NCI-H510A treated with DMSO at 0.1 percent for 48 hours (cell line): ENCODE data around the gene NELFCD.
"Not testable (repeated sequence)": the region's sequence is repeated elsewhere in the genome, so short reads cannot be mapped to it uniquely, and the experiment has no call there.

ENCODE experiments used
- DNase-seq: peaks from one replicate; lab custom pipeline; 2025; lab: John Stamatoyannopoulos, UW

The NELFCD gene

DNA sequence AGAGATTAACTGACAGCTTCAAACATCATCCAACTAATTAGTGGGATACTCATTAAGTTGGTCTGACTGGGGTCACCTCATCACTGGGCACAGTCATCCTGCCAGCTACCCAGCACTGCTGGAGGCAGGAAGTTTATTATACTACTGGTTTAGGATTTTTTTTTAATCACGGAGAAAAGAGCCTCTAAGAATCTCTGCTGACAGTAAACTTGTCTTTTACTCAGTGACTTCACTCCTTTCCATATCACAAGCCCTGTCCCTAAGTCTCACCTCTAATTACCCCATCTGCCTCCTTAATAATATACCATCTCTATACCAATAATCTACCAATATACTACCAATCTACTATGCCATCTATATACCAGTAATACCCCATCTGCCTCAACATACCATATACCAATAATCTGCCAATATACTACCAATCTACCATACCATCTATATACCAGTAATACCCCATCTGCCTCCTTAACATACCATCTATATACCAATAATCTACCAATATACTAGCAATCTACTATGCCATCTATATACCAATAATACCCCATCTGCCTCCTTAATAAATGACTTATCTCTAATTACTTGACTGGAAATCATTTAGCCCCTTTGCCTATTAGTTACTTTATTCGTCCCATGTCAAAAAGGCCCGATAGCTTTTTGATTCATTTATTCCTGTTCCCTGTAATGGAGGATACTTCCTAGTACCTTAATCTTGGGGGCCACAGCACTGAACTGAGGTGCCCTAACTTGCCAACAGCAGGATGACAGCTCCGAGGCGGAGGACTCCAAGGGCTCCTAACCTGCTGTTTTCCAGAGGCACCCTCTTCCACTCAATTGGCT is 46.1 kb downstream of the NELFCD start:
- DNase-seq: no peak

GRCh38 chr20:59027741-59028320 is 46.8 kb downstream of the NELFCD start:
- DNase-seq: no peak

DNA sequence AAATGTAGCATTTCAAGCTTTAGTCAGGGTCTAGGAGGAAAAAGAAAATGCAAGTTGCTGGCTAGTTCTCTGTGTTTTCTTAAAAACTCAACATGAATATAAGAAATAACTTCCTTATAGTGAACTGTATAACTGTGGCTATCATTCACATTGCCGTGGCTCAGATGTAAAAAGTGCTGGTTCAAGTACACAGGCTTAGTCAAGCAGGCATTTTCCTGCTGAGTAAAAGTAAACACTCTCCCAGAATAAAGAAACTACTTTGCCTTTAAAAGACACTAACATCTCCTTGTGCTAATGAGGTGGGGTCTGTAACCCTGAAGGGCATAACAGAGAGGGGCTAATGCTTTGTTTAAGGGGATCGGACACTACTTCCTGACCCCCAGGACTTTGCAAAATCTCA is 47.8 kb downstream of the NELFCD start:
- DNase-seq: no peak

DNA sequence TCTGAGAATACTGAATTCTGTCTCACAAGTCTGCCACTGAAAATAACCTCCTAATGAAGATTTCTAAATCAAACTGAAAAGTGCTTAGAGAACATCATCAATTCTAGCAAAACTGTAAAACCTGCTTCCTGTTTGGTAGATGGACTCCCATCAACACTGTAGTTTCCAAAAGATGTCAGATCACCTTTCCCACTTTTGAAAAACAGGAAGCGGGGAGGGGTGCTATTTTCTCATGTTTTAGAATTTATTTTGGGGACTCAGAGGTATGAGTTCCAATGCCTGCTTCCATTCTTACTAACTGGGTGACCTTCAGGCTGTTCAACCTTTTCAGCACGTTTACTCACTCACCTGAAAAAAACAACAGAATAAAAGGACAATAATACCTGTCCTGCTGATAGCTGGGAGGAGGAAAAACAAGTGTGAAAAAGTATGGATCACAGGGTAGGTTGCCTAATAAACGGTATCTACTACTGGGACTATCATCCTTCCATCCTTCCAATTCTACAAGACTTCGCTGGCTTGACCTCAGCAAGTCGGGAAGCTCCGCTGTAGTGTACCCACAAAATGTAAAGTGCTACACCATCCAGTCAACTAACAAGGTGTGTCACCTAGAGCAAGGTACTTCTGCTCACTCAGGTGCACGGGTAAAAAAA is 50.0 kb downstream of the NELFCD start:
- DNase-seq: no peak

DNA sequence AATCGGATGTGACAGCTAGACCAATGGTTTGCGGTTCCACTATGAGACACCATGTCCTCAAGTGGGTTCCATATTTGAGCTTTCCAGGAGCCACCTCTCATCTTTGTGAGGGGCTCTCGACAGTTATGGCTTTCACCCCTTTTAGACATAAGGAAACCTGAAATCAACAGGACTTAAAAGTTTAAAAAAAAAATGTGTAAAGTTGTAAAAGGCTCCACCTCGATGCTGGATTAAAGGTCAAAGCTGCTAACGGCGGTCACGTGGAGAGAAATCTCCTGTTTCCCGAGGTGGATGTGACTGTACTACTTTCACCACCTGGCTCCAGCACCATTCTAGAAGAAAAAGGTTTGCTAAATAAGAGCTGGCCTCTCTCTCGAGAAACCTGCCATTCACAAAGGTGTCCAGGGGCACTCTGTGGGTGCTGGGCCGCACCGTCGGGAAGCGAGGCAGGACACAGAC is 50.5 kb downstream of the NELFCD start:
- no peak for DNase-seq

- peak; percentile 92 for DNase-seq
Measured at GRCh38 chr20:59032023-59032712, 51.1 kb downstream of the NELFCD start, which contains the start of gene ATP5F1E. ATP5F1E (minus strand) TSS chr20:59032335; CDS start chr20:59032251, 84 bp downstream.

DNA sequence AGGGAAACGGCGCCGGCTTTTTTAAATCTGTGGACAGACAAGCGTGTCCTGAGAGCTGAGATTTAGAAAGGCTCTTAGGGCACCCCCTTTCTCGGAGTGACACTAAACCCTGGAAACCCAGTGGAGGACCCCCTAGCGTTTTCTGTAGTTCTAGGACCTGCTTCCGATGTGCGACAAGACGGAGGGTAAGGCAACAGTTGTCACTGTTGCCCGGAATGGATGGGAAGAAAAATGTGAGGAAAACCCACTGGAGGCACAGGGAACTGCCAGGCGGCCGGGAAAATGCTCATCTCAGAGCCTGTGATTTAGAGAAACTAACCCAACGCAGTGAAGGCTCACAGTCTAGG is 51.6 kb downstream of the NELFCD start:
- peak; percentile 56 for DNase-seq

DNA sequence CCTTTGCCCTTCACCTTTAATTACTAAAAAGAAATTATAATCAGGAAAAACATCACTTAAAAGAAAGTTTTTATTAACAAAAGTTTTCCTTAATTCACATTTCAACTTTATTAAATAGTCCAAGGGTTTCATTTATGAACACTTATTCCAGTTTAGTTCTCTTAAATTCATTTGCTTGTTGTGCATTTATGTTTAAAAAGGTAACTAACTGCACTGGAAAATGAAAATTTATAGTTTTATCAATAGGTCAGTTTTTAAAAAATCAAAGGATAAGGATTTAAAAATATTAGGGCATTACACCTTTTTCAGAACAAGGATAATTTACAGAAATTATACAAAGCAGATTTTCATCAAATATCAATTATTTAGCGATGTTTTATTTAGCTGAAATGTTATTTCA is 52.0 kb downstream of the NELFCD start:
- DNase-seq: no peak

GRCh38 chr20:59033616-59034165 is 52.6 kb downstream of the NELFCD start:
- DNase-seq: peak; percentile 15

DNA sequence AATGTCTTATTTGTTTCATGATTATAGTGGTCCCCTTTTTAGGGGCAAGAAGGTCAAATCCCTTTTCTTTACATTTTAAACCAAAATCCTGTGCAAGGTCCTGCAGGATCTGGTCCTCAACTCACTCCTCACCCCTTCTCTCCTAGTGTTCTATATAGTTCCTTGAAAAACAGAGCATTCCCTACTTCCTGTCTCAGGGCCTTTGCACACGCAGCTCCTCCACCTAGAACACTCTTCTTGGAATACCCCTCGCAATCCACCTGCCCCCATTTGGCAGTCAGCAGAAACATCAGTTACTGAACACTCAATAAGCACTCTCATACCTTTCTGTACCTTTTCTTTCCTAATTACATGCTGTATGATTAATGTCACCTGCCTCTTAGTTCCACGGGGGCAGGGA is 54.3 kb downstream of the NELFCD start:
- no peak for DNase-seq

DNA sequence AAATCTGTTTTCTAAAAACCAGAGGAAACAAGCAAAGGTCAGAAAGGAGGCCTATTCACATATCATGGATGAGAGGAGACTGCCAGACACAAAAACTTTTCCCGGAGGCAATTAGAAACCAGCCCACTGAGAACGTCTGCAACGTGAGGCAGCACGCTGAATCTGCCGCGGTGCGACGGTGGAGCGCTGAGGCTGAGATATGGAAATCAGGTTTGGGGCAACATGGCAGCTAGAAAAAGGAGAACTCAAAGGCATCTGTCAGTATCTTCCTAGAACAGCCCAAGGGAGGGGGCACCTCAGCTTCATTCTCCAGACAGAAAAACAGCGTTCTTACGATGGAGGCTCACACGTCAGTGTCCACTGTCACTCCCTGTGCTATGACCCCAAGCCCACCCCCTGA is 56.3 kb downstream of the NELFCD start:
- DNase-seq: no peak

DNA sequence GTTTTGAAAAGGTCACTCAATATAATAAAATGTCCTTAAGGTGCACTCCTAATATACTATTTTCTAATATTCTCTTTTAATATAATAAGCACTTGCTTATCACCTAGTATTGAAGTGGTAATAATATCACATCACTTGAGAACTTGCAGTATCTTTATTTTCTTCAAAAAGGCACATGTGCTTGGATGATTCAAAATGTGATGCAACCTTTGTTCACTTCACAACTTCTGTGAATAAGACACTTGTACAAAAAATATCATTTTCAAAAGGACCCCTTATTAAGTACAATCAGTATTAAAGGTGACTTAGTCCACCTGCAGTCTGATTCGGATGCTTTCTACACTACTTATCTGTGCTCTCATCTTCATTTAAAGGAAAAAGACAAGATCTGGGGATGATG is 58.2 kb downstream of the NELFCD start:
- DNase-seq: no peak

DNA sequence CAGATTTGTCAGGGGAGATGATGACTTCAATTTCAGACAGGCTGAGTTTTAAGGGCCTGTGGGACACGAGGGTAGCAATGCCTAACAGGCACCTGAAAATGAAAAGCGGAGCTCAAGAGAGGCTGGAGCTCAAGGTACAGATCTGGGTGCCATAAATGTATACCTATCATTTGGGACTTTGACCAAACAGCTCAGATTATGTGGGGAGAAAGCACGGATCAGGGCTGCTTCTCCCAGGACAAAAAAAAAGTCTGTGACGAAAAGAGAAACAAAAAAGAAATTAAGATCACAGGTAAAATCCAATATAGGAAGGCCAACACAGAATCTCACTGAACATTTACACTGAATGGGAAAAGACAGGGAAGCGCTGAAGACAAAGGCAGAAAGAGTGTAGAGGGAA is 59.6 kb downstream of the NELFCD start:
- no peak for DNase-seq

- not testable (repeated sequence) for DNase-seq
Measured at GRCh38 chr20:59041487-59041886, 60.4 kb downstream of the NELFCD start.

DNA sequence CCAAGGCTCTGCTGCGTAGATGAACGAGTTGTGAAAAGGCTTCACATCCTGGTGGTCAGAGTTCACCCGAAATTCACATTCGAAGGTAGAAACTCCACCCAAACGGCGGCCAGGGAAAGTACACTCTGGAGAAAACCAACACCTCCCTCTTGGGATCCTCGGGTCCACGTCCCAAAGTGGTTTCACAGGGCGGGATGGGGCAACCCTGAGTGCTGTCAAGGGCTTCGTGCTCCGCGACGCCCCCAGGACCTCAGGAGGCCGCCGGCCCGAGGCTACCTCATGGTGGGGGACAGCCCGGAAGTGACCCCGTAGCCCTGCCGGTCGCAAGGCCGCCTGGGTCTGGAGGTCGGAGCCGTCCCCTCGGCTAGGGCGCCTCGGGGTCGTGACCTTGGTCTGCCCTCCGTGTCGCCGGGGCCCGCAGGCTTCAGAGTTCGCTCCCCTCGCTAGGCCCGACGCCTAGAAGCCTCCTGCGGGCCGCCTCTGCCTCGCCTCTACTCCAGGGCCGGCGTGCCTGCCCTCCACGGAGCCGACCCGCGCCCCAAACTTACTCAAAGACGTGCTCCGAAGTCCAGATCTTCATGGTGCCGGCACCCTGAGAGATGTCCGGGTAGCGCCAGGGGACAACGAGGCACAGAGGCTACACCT is 61.2 kb downstream of the NELFCD start, which contains the start of gene PRELID3B:
Gene PRELID3B, minus strand, starts transcription at position 636 of the 645 bp plus-strand sequence. Its CDS starts 56 bp downstream, at position 580.
- no peak for DNase-seq

DNA sequence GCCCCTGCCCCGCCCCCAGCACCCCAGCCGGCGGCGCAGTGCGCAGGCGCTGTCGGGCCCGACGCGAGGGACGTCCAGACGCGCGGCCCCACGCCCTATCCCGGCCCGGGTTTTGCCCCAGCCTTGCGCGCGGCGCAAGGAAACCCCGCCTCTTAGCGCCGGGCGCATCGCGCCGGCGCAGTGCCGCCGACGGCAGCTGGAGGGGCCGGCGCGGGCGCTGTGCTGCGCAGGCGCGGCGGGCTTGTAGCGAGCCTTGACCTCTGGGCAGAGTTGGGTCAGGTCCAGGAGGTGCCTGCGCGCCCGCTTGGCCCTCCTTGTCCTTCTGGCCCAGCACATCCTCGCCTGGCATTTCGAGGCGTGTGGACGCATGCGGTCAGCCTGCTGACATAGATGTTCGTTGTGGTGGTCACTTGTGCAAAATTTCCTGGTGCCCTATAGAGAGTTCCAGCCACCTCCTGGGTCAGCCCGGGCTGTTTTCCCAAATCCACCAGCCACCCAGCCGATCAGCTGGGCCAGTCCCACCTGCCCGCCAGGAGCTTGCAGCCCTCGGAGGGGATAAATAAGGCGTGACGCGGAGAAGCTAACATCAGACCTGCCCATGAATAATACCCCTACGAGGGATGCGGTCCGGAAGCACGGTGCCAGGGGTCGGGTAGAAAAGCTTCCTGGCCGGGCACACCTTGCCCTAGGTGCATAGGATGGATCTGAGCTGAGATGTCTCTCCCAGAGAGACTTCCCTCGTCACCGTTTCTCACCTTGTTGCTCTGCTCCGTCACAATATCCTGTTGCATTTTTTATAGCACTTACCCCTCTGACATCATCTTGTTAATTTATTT is 62.0 kb downstream of the NELFCD start:
- DNase-seq: peak; percentile 78

GRCh38 chr20:59043698-59044097 is 62.6 kb downstream of the NELFCD start:
- DNase-seq: no peak

DNA sequence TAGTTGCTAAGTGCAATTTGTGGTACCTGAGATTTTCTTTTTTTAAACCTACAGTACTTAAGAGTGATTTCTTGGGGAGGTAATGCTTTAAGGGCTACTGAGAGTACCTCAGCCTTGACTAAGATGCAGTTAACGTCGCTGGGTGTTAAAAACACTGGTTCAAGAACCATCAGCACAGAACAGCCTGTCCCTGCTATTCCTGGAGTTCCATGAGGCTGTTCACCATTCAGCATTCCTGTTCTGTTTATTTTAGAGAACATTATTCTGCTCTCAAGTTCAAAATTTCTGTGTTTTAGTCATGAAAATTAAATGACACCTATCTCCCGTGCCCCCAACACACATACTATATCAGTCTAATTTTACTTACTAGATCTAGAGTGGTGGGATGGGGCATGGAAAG is 63.2 kb downstream of the NELFCD start:
- DNase-seq: no peak
